ENCODE measurements around the gene KLHL8. TPM values are rescaled to one million over a fixed set of nuclear protein-coding genes. Genes with fewer than 3 reads are reported as not detected.

KLHL8 gene
- total RNA-seq, 1 experiment from 2014 or later, result 7.5 TPM

DNA sequence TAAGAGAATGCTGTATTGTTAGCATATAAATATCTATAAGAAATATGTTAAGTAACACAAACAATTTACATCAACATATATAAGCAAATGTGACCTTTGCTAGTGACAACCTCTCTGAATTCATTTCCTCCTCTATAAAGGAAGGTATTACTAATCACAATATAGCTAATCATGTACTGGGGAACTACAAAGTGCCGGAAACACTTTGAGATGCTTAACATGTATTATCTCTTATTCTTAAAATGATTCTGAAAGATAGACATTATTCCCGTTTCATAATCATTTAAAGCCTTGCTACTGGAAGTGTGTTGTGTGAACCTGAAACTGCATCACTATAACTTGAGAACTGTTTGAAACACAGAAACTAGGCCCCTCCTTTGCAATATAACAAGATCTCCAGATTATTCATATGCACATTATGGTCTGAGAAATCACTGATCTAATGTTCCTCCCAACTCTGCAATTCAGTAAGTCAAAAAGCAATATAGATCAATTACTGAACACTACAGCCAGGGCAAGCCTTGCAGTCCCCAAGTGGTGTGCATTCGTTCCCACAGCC, 54.0 kb downstream of the KLHL8 start:
- Histone ChIP-seq H3T11ph (ENCODE audit: low read length) (no peak overlapping the region), H4K5ac (ENCODE audit: insufficient read length, low read depth, low read length) (no peak overlapping the region), H3K14ac (ENCODE audit: insufficient read depth, low read length) (no peak overlapping the region), H3K4me1 (ENCODE audit: insufficient read depth, low read length) (no peaks in the 10 kb centered on the region), H3K4me2 (ENCODE audit: insufficient read depth, insufficient read length, low read length) (no peak overlapping the region), H3K79me2 (ENCODE audit: insufficient read depth, low read length) (no peaks in the 10 kb centered on the region), H2AFZ (ENCODE audit: low read length) (no peak overlapping the region), H3K23ac (ENCODE audit: insufficient read length, low read depth, low read length) (no peak overlapping the region), H3K27ac (ENCODE audit: insufficient read length, low read depth, low read length) (no peak overlapping the region), H2BK120ac (ENCODE audit: low read depth, low read length, poor library complexity, severe bottlenecking) (no peak overlapping the region), H2AK5ac (ENCODE audit: insufficient read length, low read length) (no peak overlapping the region), H3K23me2 (ENCODE audit: insufficient read length, low read depth, low read length, poor library complexity, severe bottlenecking) (no peaks in the 10 kb centered on the region), H4K8ac (replicated peaks; ENCODE audit: insufficient read length, low read depth, low read length) (no peak overlapping the region), H3K18ac (ENCODE audit: insufficient read length, low read depth, low read length) (no peak overlapping the region), H3K56ac (ENCODE audit: insufficient read length, low read depth, low read length) (no peak overlapping the region), H3K9me3 (ENCODE audit: control insufficient read depth, low read depth, low read length) (no peaks in the 10 kb centered on the region), H3K27me3 (ENCODE audit: insufficient read depth, low read length) (no peaks in the 10 kb centered on the region; the same call in 1 of the 2 replicates), H4K20me1 (ENCODE audit: control insufficient read depth, insufficient read depth, insufficient read length) (no peaks in the 10 kb centered on the region), H3K9ac (ENCODE audit: extremely low read depth, insufficient read length, low read length) (no peak overlapping the region), H2BK12ac (ENCODE audit: insufficient read length, low read depth, low read length) (no peak overlapping the region), H3K79me1 (ENCODE audit: insufficient read depth, low read depth, low read length, poor library complexity, severe bottlenecking) (no peaks in the 10 kb centered on the region), H4K91ac (ENCODE audit: insufficient read length, low read depth, low read length) (no peak overlapping the region), H2BK5ac (ENCODE audit: insufficient read length, low read length) (no peak overlapping the region), H2BK15ac (ENCODE audit: low read depth, low read length) (no peak overlapping the region), H2BK20ac (ENCODE audit: low read depth, low read length, poor library complexity, severe bottlenecking) (no peak overlapping the region), H3K4ac (ENCODE audit: low read depth, low read length) (no peak overlapping the region)
- no CpG with 5 or more reads among the region's 3 CpGs for WGBS (ENCODE audit: extremely low coverage, insufficient read length, low lambda C conversion rate)
- Mint-ChIP-seq H3K27ac (no peak overlapping the region), H3K9me3 (no peaks in the 10 kb centered on the region), H3K4me3 (no peak overlapping the region), H3K27me3 (ENCODE audit: low read depth) (no peaks in the 10 kb centered on the region), H3K4me1 (no peaks in the 10 kb centered on the region), H3K36me3 (ENCODE audit: insufficient read depth in 1 of 3, low read depth in 3 of 3) (no peaks in the 10 kb centered on the region; a peak in 2 of 7 replicates)
- no peak for DNase-seq
- TF ChIP-seq, protein P1, sequence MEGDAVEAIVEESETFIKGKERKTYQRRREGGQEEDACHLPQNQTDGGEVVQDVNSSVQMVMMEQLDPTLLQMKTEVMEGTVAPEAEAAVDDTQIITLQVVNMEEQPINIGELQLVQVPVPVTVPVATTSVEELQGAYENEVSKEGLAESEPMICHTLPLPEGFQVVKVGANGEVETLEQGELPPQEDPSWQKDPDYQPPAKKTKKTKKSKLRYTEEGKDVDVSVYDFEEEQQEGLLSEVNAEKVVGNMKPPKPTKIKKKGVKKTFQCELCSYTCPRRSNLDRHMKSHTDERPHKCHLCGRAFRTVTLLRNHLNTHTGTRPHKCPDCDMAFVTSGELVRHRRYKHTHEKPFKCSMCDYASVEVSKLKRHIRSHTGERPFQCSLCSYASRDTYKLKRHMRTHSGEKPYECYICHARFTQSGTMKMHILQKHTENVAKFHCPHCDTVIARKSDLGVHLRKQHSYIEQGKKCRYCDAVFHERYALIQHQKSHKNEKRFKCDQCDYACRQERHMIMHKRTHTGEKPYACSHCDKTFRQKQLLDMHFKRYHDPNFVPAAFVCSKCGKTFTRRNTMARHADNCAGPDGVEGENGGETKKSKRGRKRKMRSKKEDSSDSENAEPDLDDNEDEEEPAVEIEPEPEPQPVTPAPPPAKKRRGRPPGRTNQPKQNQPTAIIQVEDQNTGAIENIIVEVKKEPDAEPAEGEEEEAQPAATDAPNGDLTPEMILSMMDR (conservative IDR thresholded peaks at IDR 0.05), result no peak
